SK-N-MC (cell line): ENCODE results near the gene DNAH1.

Experiments used
- EZH2 ChIP-seq: fragments of 200-600 bp; sonication (generic); IDR thresholded peaks from one replicate; pipeline ENCODE4 v1.6.1; 2017; ENCODE audit warnings: antibody characterized with exemption
- POLR2AphosphoS5 ChIP-seq: IDR thresholded peaks from 2 replicates; pipeline ENCODE4 v1.6.1; 2012; ENCODE audit warnings: mild to moderate bottlenecking, low read depth, low read length, borderline replicate concordance

DNA sequence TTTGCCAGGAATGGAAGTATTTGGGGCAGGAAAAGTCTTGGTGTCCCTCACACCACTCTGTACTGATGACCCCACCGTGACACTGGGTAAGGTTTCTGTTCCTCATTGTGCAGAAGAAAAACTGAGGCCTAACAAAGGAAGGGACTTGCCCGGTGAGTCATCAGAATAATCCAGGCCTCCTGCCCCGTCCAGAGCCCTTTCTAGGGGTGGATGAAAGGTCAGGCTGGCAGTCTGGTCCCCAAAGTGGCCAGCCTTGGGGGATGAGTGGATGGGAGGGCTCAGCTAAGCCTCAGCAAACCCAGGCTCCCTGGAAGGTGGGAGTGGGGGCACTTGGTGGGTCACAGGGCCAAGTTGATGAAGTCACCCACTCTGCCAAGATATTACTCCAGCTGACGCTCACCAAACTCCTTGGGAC, 2.3 kb upstream of the DNAH1 start:
- TF ChIP-seq EZH2 (no peak), POLR2AphosphoS5 (no peak)
